GM18909 (cell line): Measurements from ENCODE around the gene TUT7.

Source experiments
- ATAC-seq: cut with Tn5 transposase; IDR thresholded peaks from one replicate; pipeline ENCODE4 v1.9.1; 2021; ENCODE audit warnings: mild to moderate bottlenecking; ENCODE audit not compliant: unreplicated experiment, poor library complexity

TUT7 gene

DNA sequence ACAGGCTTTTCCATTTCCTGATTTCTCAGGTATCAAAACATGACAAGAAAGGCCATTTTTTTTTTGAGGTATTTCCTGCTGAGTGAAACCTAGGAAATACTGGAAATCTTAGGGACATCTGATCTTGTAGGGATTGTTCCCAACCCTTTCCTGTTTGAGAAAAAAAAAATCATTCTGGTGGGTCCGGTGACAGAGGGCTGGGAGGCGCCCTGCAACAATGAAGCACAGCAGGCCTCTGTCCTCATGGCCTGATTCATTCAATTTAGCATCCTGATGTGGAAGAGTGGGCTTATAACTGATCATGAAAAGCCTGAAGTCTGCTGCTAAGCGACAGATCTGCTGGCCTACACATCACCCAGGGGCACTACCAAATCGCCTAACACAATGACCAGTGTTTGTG, 91.7 kb downstream of the TUT7 start:
- no peak for ATAC-seq

DNA sequence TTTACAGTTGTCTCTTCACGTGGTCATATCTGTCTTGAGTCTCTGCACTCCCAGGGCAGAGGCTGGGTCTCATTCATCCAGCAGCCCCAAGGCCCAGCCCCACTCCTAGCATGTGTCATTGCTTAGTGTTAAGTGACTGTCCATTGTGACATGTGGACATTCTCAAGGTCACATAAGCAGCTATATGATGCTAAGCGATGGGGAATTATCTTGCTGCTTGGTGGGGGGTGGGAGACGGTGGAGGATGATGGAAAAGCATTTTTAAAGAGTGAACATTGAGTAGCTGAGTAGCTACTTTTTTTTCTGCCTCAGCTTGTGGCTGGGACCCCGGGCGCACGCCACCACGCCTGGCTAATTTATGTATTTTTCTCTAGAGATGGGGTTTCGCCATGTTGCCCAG, 94.7 kb downstream of the TUT7 start, which contains the start of gene C9orf153:
Gene C9orf153 (minus strand): TSS at position 101 of the 400 bp plus-strand sequence. CDS start 30,054 bp downstream, outside the sequence.
- ATAC-seq, result no peak

DNA sequence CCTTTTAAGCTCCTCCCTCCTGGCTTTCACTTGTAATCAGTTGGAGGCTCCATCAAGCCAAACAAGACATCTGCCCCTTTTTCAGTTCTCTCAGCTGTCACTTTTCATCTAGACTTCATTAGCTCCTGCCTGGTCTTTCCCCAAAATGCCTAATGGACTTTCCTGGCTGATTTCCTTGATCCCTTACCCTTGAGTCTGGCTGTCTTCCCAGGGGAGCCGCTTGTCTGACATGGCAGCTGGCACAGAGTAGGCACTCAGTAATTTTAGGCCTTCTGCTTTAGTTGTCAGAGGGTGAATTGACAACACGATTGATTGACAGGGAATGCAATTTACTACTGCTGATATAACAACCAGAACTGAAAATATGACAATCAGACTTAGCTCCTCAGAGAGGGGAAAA, 96.8 kb downstream of the TUT7 start:
- no peak for ATAC-seq

GRCh38 chr9:86256653-86257052, 97.6 kb downstream of the TUT7 start:
- ATAC-seq, result no peak

DNA sequence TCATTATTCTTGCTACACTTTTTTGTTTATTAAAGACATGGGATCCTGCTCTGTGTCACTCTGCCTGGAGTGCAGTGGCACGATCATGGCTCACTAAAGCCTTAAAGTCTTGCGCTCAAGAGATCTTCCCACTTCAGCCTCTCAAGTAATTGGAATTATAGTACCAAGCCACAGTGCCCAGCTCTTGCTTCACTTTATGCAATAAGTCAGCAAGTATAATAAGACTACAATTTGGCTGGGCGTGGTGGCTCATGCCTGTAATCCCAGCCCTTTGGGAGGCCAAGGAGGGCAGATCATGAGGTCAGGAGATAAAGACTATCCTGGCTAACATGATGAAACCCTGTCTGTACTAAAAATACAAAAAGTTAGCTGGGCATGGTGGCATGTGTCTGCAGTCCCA, 100.6 kb downstream of the TUT7 start:
- ATAC-seq, result no peak

DNA sequence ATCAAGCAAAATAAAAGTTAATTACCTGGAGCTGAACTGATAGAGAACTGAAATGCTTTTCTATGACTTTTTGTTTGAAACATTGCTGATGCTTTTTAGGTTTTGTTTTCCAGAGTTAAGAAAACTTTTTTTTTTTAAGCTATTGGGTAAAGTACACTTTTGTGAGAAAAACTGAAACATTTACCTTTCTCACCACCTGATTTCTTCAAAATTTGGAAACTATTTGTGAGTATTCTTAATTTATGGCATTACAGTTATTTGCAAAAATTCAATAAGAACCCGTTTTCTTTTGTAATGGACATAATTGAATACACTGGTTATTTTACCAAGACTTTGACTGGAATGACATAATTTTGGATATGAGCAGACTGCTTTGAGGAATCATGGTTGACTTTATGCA, 101.3 kb downstream of the TUT7 start:
- no peak for ATAC-seq

- ATAC-seq, result no peak
These were observed 104.1 kb downstream of the TUT7 start for GRCh38 chr9:86250123-86250522.

DNA sequence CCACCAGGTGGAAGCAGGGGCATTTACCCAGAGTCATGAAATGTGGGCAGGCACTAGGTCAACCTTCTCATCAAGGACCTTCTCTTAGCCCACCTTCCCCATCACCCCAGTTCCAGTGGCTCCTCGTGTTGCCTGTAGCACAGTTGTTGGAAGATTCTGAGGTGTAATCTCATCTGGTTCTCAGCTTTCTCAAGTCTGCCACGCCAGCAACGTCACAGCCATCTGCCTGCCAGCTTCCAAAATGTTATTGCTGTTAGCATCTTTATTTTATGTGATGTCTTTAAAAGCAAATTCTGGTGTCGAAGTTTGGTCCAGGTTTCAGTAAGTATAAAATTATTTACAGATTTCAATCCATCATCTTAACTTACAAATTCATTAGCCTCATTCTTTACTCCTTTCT, 105.5 kb downstream of the TUT7 start:
- ATAC-seq, result no peak

DNA sequence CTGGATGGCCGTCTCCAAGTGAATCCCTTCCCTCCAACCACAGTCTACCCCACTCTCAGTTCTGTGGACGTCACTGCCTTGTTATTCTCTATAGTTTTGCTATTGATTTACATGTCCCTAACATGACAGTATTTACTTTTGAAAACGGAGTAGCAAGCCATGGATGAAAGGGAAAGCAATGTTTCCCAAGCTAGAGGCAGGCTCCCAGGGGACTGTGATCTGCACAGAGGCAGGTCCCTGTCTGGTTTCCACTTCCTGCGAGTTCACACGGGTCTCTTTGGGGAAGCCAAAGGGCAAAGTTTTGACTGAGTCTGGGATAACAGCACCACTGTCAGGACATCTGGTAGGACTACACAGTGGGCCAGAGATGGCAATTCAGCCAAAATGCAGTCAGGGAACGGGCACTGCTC, 107.5 kb downstream of the TUT7 start:
- ATAC-seq, result peak; percentile 96

- ATAC-seq, result no peak
These were observed 112.1 kb downstream of the TUT7 start for GRCh38 chr9:86242071-86242470.

- no peak for ATAC-seq
These were observed 113.0 kb downstream of the TUT7 start for GRCh38 chr9:86241216-86241615.

- ATAC-seq, result no peak
These were observed 115.1 kb downstream of the TUT7 start for GRCh38 chr9:86238861-86239770.
